GM12874 (cell line): ENCODE data around the gene SFT2D2.

Source experiments
- TF ChIP-seq, protein P1 (sequence below): IDR thresholded peaks from 2 replicates; pipeline ENCODE4 v1.5.1; 2011; ENCODE audit warnings: low read depth, mild to moderate bottlenecking, control low read depth, low read length, moderate library complexity; ENCODE audit not compliant: insufficient read depth

SFT2D2 gene

DNA sequence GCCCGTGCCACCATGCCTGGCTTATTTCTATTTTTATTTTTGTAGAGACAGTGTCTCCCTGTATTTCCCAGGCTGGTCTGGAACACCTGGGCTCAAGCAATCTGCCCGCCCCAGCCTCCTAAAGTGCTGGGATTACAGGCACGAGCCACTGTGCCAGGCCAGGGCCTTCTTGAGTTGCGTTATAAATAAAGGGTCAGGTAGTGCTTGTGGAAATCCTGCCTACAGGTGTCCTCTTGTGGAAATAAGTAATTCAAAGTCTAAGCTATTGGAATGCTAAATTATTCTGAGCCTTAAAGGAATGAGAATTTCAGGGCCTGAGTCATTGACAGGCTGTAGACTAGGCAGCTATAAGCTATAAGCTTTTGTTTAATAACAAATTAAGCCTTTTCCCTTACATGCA lies 8.1 kb upstream of the SFT2D2 start:
- TF ChIP-seq, protein P1, sequence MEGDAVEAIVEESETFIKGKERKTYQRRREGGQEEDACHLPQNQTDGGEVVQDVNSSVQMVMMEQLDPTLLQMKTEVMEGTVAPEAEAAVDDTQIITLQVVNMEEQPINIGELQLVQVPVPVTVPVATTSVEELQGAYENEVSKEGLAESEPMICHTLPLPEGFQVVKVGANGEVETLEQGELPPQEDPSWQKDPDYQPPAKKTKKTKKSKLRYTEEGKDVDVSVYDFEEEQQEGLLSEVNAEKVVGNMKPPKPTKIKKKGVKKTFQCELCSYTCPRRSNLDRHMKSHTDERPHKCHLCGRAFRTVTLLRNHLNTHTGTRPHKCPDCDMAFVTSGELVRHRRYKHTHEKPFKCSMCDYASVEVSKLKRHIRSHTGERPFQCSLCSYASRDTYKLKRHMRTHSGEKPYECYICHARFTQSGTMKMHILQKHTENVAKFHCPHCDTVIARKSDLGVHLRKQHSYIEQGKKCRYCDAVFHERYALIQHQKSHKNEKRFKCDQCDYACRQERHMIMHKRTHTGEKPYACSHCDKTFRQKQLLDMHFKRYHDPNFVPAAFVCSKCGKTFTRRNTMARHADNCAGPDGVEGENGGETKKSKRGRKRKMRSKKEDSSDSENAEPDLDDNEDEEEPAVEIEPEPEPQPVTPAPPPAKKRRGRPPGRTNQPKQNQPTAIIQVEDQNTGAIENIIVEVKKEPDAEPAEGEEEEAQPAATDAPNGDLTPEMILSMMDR, result no peak

DNA sequence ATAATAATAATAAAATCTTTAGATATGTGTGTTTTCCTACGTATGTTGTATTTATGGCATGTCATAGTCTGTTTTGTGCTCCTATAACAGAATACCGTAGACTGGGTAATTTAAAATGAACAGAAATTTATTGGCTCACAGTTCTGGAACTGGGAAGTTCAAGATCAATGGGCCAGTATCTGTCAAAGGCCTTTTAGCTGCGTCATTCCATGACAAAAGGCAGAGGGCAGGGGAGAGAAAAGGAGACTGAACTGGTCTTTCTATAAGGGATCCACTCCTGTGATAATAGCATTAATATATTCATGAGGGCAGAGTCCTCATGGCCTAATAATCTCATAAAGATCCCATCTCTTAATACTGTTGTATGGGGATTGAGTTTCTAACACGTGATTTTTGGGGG lies 7.1 kb upstream of the SFT2D2 start:
- TF ChIP-seq, protein P1, result no peak

DNA sequence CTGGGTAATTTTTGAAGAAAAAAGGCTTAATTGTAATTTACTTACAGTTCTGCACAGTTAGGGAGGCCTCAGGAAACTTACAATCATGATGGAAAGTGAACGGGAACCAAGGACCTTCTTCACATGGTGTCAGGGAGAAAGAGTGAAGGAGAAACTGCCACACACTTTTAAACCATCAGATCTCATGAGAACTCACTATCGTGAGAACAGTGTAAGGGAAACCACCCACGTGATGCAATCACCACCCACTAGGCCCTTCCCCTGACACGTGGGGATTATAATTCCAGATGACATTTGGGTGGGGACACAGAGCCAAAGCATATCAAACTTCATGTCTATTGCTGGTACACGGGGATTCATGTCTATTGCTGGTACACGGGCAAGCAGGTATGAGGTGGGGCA lies 5.3 kb upstream of the SFT2D2 start:
- TF ChIP-seq, protein P1, result no peak

DNA sequence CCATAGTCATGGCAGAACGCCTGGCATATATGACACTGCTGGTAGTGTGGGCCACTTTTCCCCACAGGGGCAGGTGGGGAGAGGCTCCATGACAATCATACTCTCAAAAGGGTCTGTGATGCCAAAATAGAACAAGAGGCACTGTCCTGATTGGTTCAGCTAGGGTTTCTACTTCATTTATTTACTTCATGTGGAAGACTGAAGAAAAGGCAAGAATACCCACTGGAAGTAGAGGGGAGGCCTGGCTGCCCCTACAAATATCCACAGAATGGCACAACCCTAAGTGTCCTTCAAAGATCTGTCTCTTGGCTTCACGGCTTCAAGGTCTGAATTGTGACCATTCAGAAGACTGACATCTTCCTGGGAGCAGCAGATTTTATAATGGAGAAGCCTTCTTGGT lies 4.5 kb upstream of the SFT2D2 start:
- TF ChIP-seq, protein P1, result no peak

DNA sequence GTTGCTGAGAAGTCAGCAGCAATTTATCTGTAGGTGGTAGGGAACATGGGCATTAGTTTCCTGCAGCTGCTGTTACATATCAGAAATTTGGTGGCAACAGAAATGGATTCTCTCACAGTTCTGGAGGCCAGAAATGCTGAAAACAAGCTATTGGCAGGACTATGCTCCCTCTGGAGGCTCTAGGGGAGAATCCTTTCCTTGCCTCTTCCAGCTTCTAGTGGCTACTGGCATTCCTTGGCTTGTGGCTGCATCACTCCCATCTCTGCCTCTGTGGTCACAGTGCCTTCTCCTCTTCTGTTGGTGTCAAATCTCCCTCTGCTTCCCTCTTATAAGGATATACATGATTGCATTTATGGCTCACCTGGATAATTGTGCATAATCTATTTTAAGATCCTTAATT lies 2.5 kb upstream of the SFT2D2 start:
- TF ChIP-seq, protein P1, result no peak

DNA sequence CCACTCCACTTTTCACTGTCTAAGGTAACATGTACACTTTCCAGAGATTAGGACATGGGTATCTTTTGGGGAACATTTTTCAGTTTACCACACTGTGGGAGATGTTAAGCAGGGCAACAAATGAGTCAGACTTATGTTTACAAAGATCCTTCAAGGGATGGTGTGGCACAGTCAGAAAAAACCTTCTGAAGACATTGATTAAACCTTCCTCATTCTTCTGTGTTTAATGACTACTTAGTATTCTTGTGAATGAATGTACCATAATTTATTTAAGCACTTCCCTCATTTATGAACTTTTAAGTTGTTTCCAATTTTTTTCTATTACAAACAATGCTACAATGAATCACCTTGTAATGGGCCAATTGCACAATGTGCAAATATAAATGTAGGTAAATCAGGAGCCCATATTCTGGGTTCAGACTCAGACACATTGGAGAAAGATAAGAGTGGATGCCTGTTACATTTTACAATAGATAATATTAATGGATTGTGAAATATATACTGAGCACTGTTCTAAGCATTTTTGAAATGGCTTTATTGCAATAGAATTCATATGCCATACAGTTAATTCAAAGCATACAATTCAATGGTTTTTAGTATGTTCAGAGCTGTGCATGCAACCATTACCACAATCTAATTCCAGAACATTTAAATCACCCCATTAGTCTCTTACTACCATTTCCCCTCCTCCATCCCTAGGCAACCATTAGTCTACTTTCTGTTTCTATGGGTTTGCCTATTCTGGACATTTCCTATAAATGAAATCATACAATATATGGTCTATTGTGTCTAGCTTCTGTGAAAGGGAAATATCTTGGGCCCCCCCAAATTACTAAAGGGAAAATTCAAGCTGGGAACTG lies 1.9 kb upstream of the SFT2D2 start:
- TF ChIP-seq, protein P1, result no peak

DNA sequence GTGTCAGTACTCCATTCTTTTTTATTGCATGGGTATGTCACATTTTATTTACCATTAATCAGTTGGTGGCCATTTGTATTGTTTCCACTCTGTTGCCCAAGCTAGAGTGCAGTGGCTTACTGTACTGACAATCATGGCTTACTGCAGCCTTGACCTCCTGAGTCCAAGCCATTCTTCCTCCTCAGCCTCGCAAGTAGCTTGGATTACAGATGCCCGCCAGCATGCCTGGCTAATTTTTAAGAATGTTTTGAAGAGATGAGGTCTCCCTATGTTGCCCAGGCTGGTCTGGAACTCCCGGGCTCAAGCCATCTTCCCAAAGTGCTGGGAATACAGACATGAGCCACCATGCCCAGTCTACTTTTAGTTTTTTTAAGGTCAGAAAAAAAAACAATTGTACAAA lies 813 bp upstream of the SFT2D2 start:
- TF ChIP-seq, protein P1, result no peak
